KOPT-K1 (cell line): ENCODE results near the gene WIPF2.

Experiments
- H3K27ac ChIP-seq: fragments of 200-600 bp; sonication (generic); 2 replicates; pipeline ENCODE4 v1.5.1; 2016; ENCODE audit warnings: antibody characterized with exemption, mild to moderate bottlenecking, low read depth, low read length; ENCODE audit not compliant: poor library complexity, severe bottlenecking
- H3K36me3 ChIP-seq: fragments of 200-600 bp; sonication (generic); 2 replicates; pipeline ENCODE4 v1.5.1; 2017; ENCODE audit warnings: antibody characterized with exemption, mild to moderate bottlenecking, low read length, moderate library complexity; ENCODE audit not compliant: insufficient read depth
- H3K9me3 ChIP-seq: fragments of 200-600 bp; sonication (generic); 2 replicates; pipeline ENCODE4 v1.5.1; 2017; ENCODE audit warnings: antibody characterized with exemption, low read length, mild to moderate bottlenecking; ENCODE audit not compliant: insufficient read depth, poor library complexity, severe bottlenecking

Gene WIPF2

DNA sequence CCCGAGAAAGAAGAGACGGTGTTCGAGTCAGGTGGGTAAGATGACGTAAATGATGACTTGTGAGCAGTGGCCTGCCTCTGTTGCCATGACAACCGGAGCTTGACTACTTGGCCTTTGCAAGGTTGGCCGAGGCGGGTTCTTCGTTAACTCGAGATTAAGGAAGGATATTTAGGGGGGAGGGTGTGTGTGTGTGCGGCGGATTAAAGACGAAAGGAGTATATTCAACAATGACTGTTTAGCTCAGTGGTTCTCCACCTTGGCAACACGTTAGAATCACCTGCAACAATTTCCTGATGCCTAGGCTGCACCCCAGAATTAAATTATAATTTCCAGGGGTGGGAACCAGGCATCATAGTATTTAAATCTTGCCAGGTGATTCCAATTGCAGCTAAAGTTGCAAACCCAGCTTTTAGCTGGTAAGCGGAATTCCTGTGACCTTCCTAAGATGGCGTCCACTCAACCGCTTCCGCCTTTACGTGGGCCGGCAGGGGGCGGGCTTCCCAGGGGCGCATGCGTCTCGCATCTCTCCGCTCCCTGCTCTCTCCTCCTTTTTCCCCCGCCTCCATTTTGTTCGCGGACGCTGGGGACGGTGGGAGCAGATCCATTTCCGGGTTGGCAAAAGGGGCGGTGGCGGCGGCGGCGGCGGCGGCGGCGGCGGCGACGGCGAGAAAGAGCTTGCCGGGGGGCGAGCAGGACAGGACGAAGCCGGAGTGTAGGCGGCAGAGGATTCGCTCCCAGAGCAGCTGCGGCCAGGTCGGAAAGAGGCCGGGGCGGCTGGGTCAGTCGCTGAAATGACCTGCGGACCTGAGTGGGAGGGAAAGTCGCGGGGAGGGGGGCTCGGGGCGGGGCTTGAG is at the start of gene WIPF2:
Gene WIPF2, plus strand, starts transcription at position 565 of the 854 bp plus-strand sequence. CDS start 37,156 bp downstream, outside the sequence.
- Histone ChIP-seq H3K27ac (peak within 1 kb of the TSS; percentile 68), H3K36me3 (no peaks in the 10 kb centered on the region), H3K9me3 (no peaks in the 10 kb centered on the region)

GRCh38 chr17:40170325-40170724 is 48.8 kb upstream of the WIPF2 start:
- Histone ChIP-seq H3K9me3 (no peaks in the 10 kb centered on the region), H3K36me3 (peaks cover 99% of the 10 kb centered on the region), H3K27ac (no peak overlapping the region)

DNA sequence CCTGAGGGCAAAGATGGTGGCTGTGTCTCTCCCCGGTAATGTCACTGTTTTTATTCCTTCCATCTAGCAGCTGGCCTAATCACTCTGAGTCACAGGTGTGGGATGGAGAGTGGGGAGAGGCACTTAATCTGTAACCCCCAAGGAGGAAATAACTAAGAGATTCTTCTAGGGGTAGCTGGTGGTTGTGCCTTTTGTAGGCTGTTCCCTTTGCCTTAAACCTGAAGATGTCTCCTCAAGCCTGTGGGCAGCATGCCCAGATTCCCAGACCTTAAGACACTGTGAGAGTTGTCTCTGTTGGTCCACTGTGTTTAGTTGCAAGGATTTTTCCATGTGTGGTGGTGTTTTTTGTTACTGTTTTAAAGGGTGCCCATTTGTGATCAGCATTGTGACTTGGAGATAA is 47.4 kb upstream of the WIPF2 start:
- Histone ChIP-seq H3K36me3 (peaks cover 95% of the 10 kb centered on the region), H3K27ac (no peak overlapping the region)

GRCh38 chr17:40173091-40173777 is 45.9 kb upstream of the WIPF2 start:
- no peaks in the 10 kb centered on the region for H3K9me3 ChIP-seq
- no peak overlapping the region for H3K27ac ChIP-seq
- peaks cover 84% of the 10 kb centered on the region for H3K36me3 ChIP-seq

More for the DNA sequence above, 47.4 kb upstream of the WIPF2 start:
- no peaks in the 10 kb centered on the region for H3K9me3 ChIP-seq

- H3K36me3 ChIP-seq: peaks cover 84% of the 10 kb centered on the region
- no peak overlapping the region for H3K27ac ChIP-seq
These were observed 45.3 kb upstream of the WIPF2 start for GRCh38 chr17:40173778-40174135.

DNA sequence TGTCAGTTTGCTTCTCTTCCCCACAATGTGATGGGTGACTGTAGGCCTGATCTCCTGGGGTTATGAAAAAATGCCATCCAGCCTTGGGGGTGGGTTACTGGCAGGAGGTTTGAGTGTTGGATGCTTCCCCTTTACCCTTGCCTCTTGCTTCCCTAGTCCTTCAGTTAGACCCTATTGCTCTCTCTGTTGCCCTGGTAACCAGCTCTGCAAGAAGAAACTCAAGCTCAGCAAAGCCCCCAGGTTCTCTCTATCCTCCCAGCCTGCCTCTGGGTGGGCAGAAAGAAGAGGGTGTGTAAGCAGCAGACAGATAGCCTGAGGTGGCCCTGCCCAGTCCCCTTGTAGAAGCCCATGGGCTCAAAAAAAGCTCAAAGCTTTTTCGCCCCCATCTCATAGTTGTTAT is 44.6 kb upstream of the WIPF2 start:
- H3K9me3 ChIP-seq: no peaks in the 10 kb centered on the region
- H3K27ac ChIP-seq: no peak overlapping the region
- H3K36me3 ChIP-seq: peaks cover 77% of the 10 kb centered on the region

More at GRCh38 chr17:40173778-40174135, 45.3 kb upstream of the WIPF2 start:
- no peaks in the 10 kb centered on the region for H3K9me3 ChIP-seq

DNA sequence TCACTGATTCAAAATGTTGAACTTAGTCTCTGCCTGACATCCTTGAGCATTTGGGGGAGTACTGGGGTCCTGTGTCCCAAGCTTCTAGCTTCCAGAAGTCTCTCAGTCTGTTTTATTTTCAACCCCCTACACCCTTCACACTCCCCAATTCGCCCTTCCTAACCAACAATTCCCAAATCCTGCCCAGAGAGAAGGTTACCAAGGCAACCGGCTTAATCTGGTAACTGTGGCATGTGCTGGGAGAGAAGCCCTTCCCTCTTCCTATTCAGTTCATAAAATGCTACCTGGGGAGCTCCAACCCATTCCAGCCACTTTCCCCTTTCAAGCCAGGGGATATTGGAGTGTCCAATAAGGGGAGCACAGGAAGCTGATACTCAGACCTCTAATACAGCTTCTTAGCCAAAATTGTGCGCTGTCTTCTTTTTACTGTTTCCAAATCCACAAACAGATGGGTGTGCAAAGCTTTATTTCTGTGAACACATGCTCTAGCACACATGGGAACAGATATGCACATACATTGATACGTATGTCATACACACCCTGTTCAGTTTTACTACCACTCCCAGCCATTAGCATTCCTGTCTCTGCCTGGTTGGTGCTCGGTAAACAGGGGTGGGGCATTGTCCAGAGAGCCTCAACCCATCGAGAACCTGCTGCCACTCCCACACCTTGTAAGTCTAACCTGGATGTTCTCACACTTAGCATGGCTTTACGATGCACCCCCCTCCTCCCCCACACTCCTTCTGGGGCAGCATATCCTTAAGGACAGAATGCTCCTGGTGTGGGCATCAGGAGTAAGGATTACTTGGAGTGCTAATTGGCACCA is 43.0 kb upstream of the WIPF2 start:
- Histone ChIP-seq H3K27ac (no peak overlapping the region), H3K9me3 (no peaks in the 10 kb centered on the region), H3K36me3 (peaks cover 61% of the 10 kb centered on the region)

DNA sequence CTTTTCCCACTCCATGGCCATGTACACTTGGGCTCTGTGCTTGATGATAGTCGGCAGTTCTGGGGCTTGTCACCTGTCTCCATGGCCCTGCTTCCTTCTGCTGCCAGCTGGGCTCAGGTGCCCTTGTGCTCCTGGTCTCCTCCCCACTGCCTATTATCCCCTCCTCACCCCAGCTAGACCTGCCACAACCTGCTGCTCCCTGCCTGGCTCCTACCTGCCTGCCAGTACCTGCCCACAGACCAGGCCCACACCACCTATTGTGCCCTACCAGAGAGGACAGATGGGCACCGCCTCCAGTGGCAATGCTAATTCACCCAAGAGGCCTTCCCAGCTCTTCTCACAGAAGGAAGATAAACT is 42.4 kb upstream of the WIPF2 start:
- no peaks in the 10 kb centered on the region for H3K9me3 ChIP-seq
- peaks cover 60% of the 10 kb centered on the region for H3K36me3 ChIP-seq
- no peak overlapping the region for H3K27ac ChIP-seq

GRCh38 chr17:40177275-40177874 is 41.7 kb upstream of the WIPF2 start, which contains the start of gene RAPGEFL1:
Gene RAPGEFL1, plus strand, starts transcription at chr17:40177470. Its CDS starts 392 bp downstream, at chr17:40177862.
- no peak within 1 kb of the TSS for H3K27ac ChIP-seq
- peaks cover 54% of the 10 kb centered on the region for H3K36me3 ChIP-seq
- no peaks in the 10 kb centered on the region for H3K9me3 ChIP-seq

DNA sequence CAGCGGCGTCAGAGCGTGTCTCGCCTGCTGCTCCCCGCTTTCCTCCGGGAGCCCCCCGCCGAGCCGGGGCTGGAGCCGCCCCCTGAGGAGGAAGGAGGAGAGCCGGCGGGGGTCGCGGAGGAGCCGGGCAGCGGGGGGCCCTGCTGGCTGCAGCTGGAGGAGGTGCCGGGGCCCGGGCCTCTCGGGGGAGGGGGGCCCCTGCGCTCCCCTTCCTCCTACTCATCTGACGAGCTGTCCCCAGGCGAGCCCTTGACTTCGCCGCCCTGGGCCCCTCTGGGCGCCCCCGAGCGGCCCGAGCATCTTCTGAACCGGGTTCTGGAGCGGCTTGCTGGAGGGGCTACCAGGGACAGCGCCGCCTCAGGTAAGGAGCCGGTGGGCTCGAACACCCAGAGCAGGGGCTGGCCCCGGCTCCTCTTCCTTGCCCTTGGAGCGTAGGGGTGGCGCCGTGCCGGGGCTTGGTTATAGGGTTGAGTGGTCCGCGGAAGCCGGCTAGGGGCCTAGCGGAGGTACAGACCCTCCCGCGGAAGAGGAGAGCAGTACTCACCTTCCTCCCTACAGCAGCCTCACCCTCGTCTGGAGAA is 41.0 kb upstream of the WIPF2 start:
- peaks cover 46% of the 10 kb centered on the region for H3K36me3 ChIP-seq
- H3K27ac ChIP-seq: no peak overlapping the region

DNA sequence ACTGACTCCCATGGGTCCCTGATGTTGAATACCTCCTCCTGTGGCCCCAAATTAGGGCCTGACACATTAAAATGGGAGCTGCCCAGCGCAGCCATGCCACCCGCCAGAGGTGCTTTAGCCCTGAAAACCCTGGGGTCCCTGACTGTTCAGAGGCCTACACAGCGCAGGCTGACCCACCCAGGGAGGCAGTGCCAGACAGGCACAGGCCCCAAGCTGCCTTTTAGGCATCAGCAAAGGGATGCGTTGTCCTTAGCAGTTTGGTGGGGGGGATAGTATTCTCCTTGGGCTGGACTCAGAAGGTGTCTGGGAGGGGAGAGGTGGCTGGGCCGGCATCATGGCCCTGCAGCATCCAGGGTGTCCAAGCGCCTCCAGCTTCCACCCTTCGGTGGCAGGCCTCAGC is 40.4 kb upstream of the WIPF2 start:
- H3K9me3 ChIP-seq: no peaks in the 10 kb centered on the region
- H3K27ac ChIP-seq: no peak overlapping the region

More for the DNA sequence above, 41.0 kb upstream of the WIPF2 start:
- H3K9me3 ChIP-seq: no peaks in the 10 kb centered on the region

GRCh38 chr17:40179923-40180659 is 39.0 kb upstream of the WIPF2 start:
- no peaks in the 10 kb centered on the region for H3K9me3 ChIP-seq

More for the DNA sequence above, 40.4 kb upstream of the WIPF2 start:
- peaks cover 41% of the 10 kb centered on the region for H3K36me3 ChIP-seq

DNA sequence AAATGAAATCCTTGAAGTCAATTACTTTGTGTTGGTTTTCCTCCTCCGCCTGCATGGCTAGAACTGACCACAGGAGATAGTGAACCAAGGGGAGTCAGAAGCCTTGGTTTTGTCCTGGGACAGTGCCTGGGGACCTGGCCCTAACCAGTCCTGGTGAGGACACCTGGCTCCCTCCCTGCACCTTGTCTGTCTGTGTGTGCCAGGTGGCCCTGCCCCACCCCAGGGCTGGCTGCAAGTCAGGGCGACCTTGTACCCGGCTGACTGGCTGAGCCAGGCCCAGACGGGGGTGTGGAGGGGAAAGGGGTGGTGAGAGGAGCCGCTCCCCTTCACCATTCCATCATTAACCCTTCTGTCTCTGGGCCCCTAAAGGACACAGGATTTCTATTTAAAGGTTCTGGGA is 38.4 kb upstream of the WIPF2 start:
- Histone ChIP-seq H3K36me3 (peaks cover 25% of the 10 kb centered on the region), H3K9me3 (no peaks in the 10 kb centered on the region), H3K27ac (no peak overlapping the region)

More at GRCh38 chr17:40179923-40180659, 39.0 kb upstream of the WIPF2 start:
- no peak overlapping the region for H3K27ac ChIP-seq
- H3K36me3 ChIP-seq: peaks cover 27% of the 10 kb centered on the region

- H3K27ac ChIP-seq: no peak overlapping the region
- peaks cover 21% of the 10 kb centered on the region for H3K36me3 ChIP-seq
- H3K9me3 ChIP-seq: no peaks in the 10 kb centered on the region
These were observed 37.9 kb upstream of the WIPF2 start for GRCh38 chr17:40181205-40181604.
